GM23338 (cell line): ENCODE results near the gene ERC2. TPM values are rescaled to one million over a fixed set of nuclear protein-coding genes. Genes with fewer than 3 reads are reported as not detected.

Experiments
- ATAC-seq: fragments of 200-7000 bp; cut with Tn5 transposase; 3 replicates; pipeline ENCODE4 v1.9.1; 2020
- DNase-seq: peaks from one replicate; pipeline ENCODE4 v3.0.0-alpha.2; 2015; ENCODE audit warnings: low spot score
- H2AFZ ChIP-seq: fragments of 200-600 bp; sonication (generic); 2 replicates; pipeline ENCODE4 v1.8.0; 2016; ENCODE audit warnings: antibody characterized with exemption, mild to moderate bottlenecking, moderate library complexity
- H3F3A ChIP-seq: fragments of 200-600 bp; sonication (generic); replicated peaks from 2 replicates; pipeline ENCODE4 v1.8.0; 2017; ENCODE audit warnings: antibody characterized with exemption, mixed run types, low read depth
- H3K27ac ChIP-seq: fragments of 200-600 bp; sonication (generic); 2 replicates; pipeline ENCODE4 v1.6.1; 2016; ENCODE audit warnings: low read depth
- H3K27me3 ChIP-seq: fragments of 200-600 bp; sonication (generic); 2 replicates; pipeline ENCODE4 v1.8.0; 2016; ENCODE audit warnings: mild to moderate bottlenecking, mixed run types, moderate library complexity; ENCODE audit not compliant: insufficient read depth
- H3K36me3 ChIP-seq: fragments of 200-600 bp; sonication (generic); 2 replicates; pipeline ENCODE4 v1.8.0; 2016; ENCODE audit warnings: mild to moderate bottlenecking; ENCODE audit not compliant: insufficient read depth
- H3K4me1 ChIP-seq: fragments of 200-600 bp; sonication (generic); 2 replicates; pipeline ENCODE4 v1.8.0; 2016; ENCODE audit warnings: mild to moderate bottlenecking, moderate library complexity; ENCODE audit not compliant: insufficient read depth
- H3K4me2 ChIP-seq: fragments of 200-600 bp; sonication (generic); 2 replicates; pipeline ENCODE4 v1.7.1; 2017; ENCODE audit warnings: mixed run types
- H3K4me3 ChIP-seq: fragments of 200-600 bp; sonication (generic); 2 replicates; pipeline ENCODE4 v1.6.1; 2016; ENCODE audit warnings: mixed run types
- H3K79me2 ChIP-seq: fragments of 200-600 bp; sonication (generic); replicated peaks from 2 replicates; pipeline ENCODE4 v1.8.0; 2017; ENCODE audit warnings: mild to moderate bottlenecking; ENCODE audit not compliant: insufficient read depth
- H3K9me2 ChIP-seq: fragments of 200-600 bp; sonication (generic); 2 replicates; pipeline ENCODE4 v1.8.0; 2017; ENCODE audit not compliant: insufficient read depth
- H4K20me1 ChIP-seq: fragments of 200-600 bp; sonication (generic); replicated peaks from 2 replicates; pipeline ENCODE4 v1.8.0; 2017; ENCODE audit warnings: mild to moderate bottlenecking; ENCODE audit not compliant: insufficient read depth
- H3K27ac Mint-ChIP-seq: 2 replicates; pipeline ENCODE4 v1.8.0; 2020; ENCODE audit warnings: inconsistent platforms, mild to moderate bottlenecking, moderate library complexity, mixed read lengths
- H3K27me3 Mint-ChIP-seq: 3 replicates; pipeline ENCODE4 v1.8.0; 2022; ENCODE audit warnings: low read depth, mild to moderate bottlenecking, moderate library complexity, mixed read lengths, inconsistent platforms; ENCODE audit not compliant: insufficient read depth, poor library complexity
- H3K36me3 Mint-ChIP-seq: 3 replicates; pipeline ENCODE4 v1.8.0; 2021; ENCODE audit warnings: low read depth, mild to moderate bottlenecking, inconsistent platforms, moderate library complexity, mixed read lengths
- H3K4me1 Mint-ChIP-seq: 3 replicates; pipeline ENCODE4 v1.8.0; 2020; ENCODE audit warnings: mild to moderate bottlenecking, inconsistent platforms, mixed read lengths
- H3K4me3 Mint-ChIP-seq: 3 replicates; pipeline ENCODE4 v1.8.0; 2021; ENCODE audit warnings: moderate library complexity, mild to moderate bottlenecking, inconsistent platforms, mixed read lengths
- H3K9me3 Mint-ChIP-seq: 3 replicates; pipeline ENCODE4 v1.8.0; 2020; ENCODE audit warnings: moderate library complexity, mild to moderate bottlenecking, inconsistent platforms, mixed read lengths
- CREB1 ChIP-seq: fragments of 250-450 bp; sonication (Bioruptor Pico); IDR thresholded peaks from 2 replicates; pipeline ENCODE4 v1.5.0; 2020; ENCODE audit warnings: low read depth, mild to moderate bottlenecking, moderate library complexity
- CTCF ChIP-seq, 2 experiments: fragments of 200-600 bp in 1 of 2; sonication (generic) in 1 of 2; conservative IDR thresholded peaks; 2 replicates each; pipeline versions ENCODE4 v1.5.1 to v1.6.1; 2016 to 2017; ENCODE audit warnings: antibody characterized with exemption in 2 of 2, low read depth in 2 of 2, mild to moderate bottlenecking in 2 of 2, moderate library complexity in 1 of 2
- ETS1 ChIP-seq: IDR thresholded peaks from 2 replicates; pipeline ENCODE4 v1.6.1; 2016; ENCODE audit warnings: antibody characterized with exemption
- EZH2 ChIP-seq: fragments of 200-600 bp; sonication (generic); IDR thresholded peaks from one replicate; pipeline ENCODE4 v1.8.0; 2017; ENCODE audit warnings: antibody characterized with exemption, mild to moderate bottlenecking, low read depth; ENCODE audit not compliant: unreplicated experiment
- EZH2phosphoT487 ChIP-seq: fragments of 200-600 bp; sonication (generic); IDR thresholded peaks from one replicate; pipeline ENCODE4 v1.8.1; 2018; ENCODE audit warnings: antibody characterized with exemption; ENCODE audit not compliant: unreplicated experiment
- JUNB ChIP-seq: IDR thresholded peaks from one replicate; pipeline ENCODE4 v1.6.1; 2016; ENCODE audit warnings: antibody characterized with exemption; ENCODE audit not compliant: unreplicated experiment
- NANOG ChIP-seq: IDR thresholded peaks from 2 replicates; pipeline ENCODE4 v1.6.1; 2016; ENCODE audit warnings: antibody characterized with exemption, borderline replicate concordance
- POLR2AphosphoS5 ChIP-seq: IDR thresholded peaks from 2 replicates; pipeline ENCODE4 v1.6.1; 2016; ENCODE audit warnings: antibody characterized with exemption, low read depth
- REST ChIP-seq: IDR thresholded peaks from one replicate; pipeline ENCODE4 v1.6.1; 2018; ENCODE audit warnings: antibody characterized with exemption; ENCODE audit not compliant: unreplicated experiment
- STAT1 ChIP-seq: IDR thresholded peaks from one replicate; pipeline ENCODE4 v1.6.1; 2016; ENCODE audit warnings: antibody characterized with exemption; ENCODE audit not compliant: unreplicated experiment
- ZNF114 ChIP-seq: fragments of 250-450 bp; sonication (Bioruptor Pico); IDR thresholded peaks from 2 replicates; pipeline ENCODE4 v1.5.0; 2020; ENCODE audit warnings: mild to moderate bottlenecking, moderate library complexity
- ZNF331 ChIP-seq: fragments of 250-450 bp; sonication (Bioruptor Pico); IDR thresholded peaks from 2 replicates; pipeline ENCODE4 v1.5.0; 2020; ENCODE audit warnings: low read depth, mild to moderate bottlenecking, moderate library complexity
- ZNF462 ChIP-seq: fragments of 250-450 bp; sonication (Bioruptor Pico); IDR thresholded peaks from 2 replicates; pipeline ENCODE4 v1.5.0; 2020; ENCODE audit warnings: mild to moderate bottlenecking, moderate library complexity
- polyA plus RNA-seq: library from polyadenylated mRNA; unstranded; fragments of >200 nt; fragmentation: Nextera tagmentation; extraction: Ambion mirVana; gene quantifications from 2 replicates; pipeline ENCODE4 v1.2.1, GENCODE V29; 2016
- total RNA-seq: library from RNA; depleted of rRNA; stranded (reverse); fragments of >200 nt; shearing (Covaris generic); gene quantifications from 2 replicates; pipeline ENCODE4 v1.2.3, GENCODE V29; 2014

ERC2 gene
- total and polyA plus RNA-seq, 2 experiments from 2014 or later = 11.8 to 13.7 TPM

GRCh38 chr3:55497250-55497649 is 971.0 kb downstream of the ERC2 start:
- no peaks in the 10 kb centered on the region for H3K4me1 ChIP-seq

More at GRCh38 chr3:55497250-55497649, 971.0 kb downstream of the ERC2 start:
- Mint-ChIP-seq H3K4me3 (no peak overlapping the region), H3K27ac (no peak overlapping the region), H3K4me1 (no peaks in the 10 kb centered on the region), H3K27me3 (peaks cover 2% of the 10 kb centered on the region), H3K9me3 (no peaks in the 10 kb centered on the region), H3K36me3 (no peaks in the 10 kb centered on the region)
- Histone ChIP-seq H3F3A (no peaks in the 10 kb centered on the region), H4K20me1 (no peaks in the 10 kb centered on the region), H3K27me3 (peaks cover 9% of the 10 kb centered on the region; the same call in 1 of the 2 replicates), H3K4me3 (no peak overlapping the region), H3K4me2 (no peak overlapping the region), H3K36me3 (no peaks in the 10 kb centered on the region), H2AFZ (no peak overlapping the region), H3K79me2 (no peaks in the 10 kb centered on the region), H3K9me2 (no peaks in the 10 kb centered on the region), H3K27ac (no peak overlapping the region)
- TF ChIP-seq CREB1 (CRISPR knock-in tag) = no peak
- no peak for TF ChIP-seq JUNB
- TF ChIP-seq STAT1 = no peak
- TF ChIP-seq ZNF462 (CRISPR knock-in tag) = no peak
- no peak for TF ChIP-seq POLR2AphosphoS5
- no peak for TF ChIP-seq REST
- no peak for TF ChIP-seq ZNF114 (CRISPR knock-in tag)
- TF ChIP-seq NANOG = no peak
- TF ChIP-seq EZH2phosphoT487 = no peak
- TF ChIP-seq ETS1 = no peak
- TF ChIP-seq EZH2 = no peak
- no peak for TF ChIP-seq CTCF (conservative IDR thresholded peaks at IDR 0.05; ENCODE audit: low read depth in 2 of 2)
- TF ChIP-seq ZNF331 = no peak
- ATAC-seq = no peak
- no peak for DNase-seq
